GM12875 (cell line): Measurements from ENCODE around the gene ZNF385D.

Experiments used
- H3K4me3 ChIP-seq: one replicate; pipeline ENCODE4 v1.5.1; 2011; ENCODE audit warnings: low read depth, low read length, control low read depth
- TF ChIP-seq, protein P1 (sequence below): IDR thresholded peaks from 2 replicates; pipeline ENCODE4 v1.5.1; 2011; ENCODE audit warnings: low read depth, mild to moderate bottlenecking, control low read depth, inconsistent platforms, low read length, moderate library complexity, borderline replicate concordance; ENCODE audit not compliant: insufficient read depth

The ZNF385D gene

GRCh38 chr3:21665444-21666100 is 85.4 kb downstream of the ZNF385D start:
- TF ChIP-seq, protein P1, sequence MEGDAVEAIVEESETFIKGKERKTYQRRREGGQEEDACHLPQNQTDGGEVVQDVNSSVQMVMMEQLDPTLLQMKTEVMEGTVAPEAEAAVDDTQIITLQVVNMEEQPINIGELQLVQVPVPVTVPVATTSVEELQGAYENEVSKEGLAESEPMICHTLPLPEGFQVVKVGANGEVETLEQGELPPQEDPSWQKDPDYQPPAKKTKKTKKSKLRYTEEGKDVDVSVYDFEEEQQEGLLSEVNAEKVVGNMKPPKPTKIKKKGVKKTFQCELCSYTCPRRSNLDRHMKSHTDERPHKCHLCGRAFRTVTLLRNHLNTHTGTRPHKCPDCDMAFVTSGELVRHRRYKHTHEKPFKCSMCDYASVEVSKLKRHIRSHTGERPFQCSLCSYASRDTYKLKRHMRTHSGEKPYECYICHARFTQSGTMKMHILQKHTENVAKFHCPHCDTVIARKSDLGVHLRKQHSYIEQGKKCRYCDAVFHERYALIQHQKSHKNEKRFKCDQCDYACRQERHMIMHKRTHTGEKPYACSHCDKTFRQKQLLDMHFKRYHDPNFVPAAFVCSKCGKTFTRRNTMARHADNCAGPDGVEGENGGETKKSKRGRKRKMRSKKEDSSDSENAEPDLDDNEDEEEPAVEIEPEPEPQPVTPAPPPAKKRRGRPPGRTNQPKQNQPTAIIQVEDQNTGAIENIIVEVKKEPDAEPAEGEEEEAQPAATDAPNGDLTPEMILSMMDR: no peak
- no peak overlapping the region for H3K4me3 ChIP-seq

DNA sequence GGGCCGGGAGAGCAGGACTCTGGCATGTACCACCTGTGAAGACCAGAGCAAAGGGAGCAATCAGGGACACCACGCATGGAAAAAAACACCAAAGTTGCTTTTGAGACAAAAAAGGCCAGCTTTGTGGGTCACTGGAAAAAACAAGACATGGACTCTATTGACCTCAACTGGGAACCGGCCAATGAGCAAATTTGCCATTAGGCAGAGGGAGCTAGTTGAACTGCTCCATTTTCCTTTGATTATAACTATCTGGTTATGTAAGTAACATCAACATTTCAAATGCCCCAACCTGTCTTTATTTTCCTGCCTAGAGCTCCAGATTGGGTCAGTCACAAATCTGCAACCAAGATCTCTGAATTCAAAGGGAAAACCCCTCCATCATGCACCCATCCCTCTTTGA is 86.0 kb downstream of the ZNF385D start:
- TF ChIP-seq, protein P1: no peak
- H3K4me3 ChIP-seq: no peak overlapping the region

- H3K4me3 ChIP-seq: no peak overlapping the region
- TF ChIP-seq, protein P1: no peak
Observed at GRCh38 chr3:21662403-21662802, 88.6 kb downstream of the ZNF385D start.

GRCh38 chr3:21654662-21655061 is 96.3 kb downstream of the ZNF385D start:
- no peak overlapping the region for H3K4me3 ChIP-seq
- TF ChIP-seq, protein P1: no peak

DNA sequence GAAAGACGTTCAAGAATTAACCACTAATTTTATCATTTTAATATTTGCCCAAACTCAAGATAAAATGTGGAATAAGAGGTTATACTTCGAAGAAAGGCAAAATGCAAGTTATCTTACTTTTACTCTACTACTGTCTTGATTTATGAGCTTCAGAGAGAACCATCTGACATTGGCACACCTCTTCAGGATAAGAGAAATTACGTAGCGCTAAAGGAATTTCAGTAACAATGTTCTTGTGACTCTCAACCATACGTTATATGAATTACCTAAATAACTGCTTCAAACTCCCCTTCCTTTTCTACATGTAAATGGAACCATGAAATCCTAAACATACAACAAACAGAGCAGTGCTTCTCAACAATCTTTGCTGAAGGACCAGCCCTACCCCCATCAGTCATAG is 96.8 kb downstream of the ZNF385D start:
- H3K4me3 ChIP-seq: no peak overlapping the region
- TF ChIP-seq, protein P1: no peak

DNA sequence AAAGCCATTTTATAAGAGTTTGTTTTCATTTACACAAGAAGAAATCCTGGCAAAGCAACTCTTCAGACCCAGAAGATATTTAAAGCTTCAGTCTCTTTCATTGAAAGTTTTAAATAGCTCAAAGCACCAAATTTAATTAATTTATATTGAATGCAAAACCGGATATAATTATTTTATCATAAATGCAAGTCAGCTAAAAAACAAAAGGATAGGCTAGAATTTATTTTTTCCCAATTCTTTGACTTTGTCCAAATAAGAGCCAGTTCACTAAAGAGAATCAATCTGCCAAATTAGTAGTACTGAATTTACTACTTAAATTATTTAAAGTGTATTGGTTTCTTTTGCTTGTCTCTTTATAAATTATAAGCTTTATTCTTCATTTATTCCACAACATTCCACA is 101.5 kb downstream of the ZNF385D start:
- TF ChIP-seq, protein P1: no peak
- no peak overlapping the region for H3K4me3 ChIP-seq

DNA sequence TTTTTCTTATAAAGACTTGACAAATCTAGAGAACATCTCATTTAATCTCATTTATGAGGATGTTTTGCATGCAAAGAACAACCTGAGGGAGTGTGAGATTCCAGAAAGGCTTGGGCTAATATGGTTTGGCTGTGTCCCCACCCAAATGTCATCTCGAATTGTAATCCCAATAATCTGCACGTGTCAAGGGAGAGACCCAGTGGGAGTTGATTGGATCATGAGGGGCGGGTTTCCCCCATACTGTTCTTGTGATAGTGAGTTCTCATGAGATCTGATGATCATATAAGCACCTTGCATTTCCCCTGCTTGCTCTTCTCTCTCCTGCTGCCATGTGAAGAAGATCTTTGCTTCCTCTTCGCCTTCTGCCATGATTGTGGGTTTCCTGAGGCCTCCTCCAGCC is 103.0 kb downstream of the ZNF385D start:
- no peak overlapping the region for H3K4me3 ChIP-seq
- TF ChIP-seq, protein P1: no peak
